ENCODE measurements around the gene CYB5R3. TPM values are rescaled to one million over a fixed set of nuclear protein-coding genes. Genes with fewer than 3 reads are reported as not detected.
"Not testable (repeated sequence)": the region's sequence is repeated elsewhere in the genome, so short reads cannot be mapped to it uniquely, and the experiment has no call there.

Gene CYB5R3
- total and polyA plus RNA-seq, 4 donors: 49.4 to 210 (median 134) TPM

DNA sequence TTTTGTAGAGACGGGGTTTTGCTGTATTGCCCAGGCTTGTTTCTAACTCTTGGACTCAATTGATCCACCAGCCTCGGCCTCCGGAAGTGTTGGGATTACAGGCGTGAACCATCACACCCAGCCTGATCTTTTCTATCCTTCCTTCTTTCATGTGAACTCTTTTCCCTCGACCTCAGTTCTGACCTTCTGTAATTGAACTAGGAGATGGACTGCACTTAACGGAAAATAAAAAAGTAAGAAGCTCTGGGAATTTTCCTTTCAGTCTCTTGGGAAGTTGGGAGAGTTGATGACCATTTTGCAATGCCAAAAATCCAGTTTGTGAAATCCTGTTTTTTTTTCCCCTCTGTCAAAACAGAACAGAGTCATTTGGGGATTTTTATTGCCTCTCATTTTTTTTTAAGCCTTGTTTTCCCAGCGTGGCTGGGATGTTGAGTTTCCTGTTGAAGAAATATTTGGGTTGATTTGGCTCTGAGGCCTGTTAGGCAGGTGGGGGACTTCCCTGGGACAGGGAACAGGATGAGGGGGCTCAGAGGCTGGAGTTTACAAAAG, 26.9 kb upstream of the CYB5R3 start:
- Histone ChIP-seq H3K4me3 (ENCODE audit: low read depth in 1 of 3, low read length in 3 of 3) (no peak overlapping the region), H3K4me1 (ENCODE audit: control insufficient read depth in 4 of 4, insufficient read depth in 4 of 4, low read length in 3 of 4) (peaks cover 3 to 8% (median 7%) of the 10 kb centered on the region in 4 donors), H3K27me3 (ENCODE audit: control insufficient read depth in 4 of 4, insufficient read depth in 4 of 4, low read length in 3 of 4) (no peaks in the 10 kb centered on the region), H3K9me3 (ENCODE audit: control insufficient read depth in 4 of 4, low read length in 3 of 4) (peaks cover 0 to 1% (median 0%) of the 10 kb centered on the region in 4 donors), H3K9ac (ENCODE audit: low read depth in 1 of 2, low read length in 2 of 2) (no peak overlapping the region), H3K27ac (ENCODE audit: low read depth in 1 of 2, low read length in 2 of 2) (peak overlapping the region; percentile 42 to 57), H3K36me3 (ENCODE audit: control insufficient read depth in 4 of 4, insufficient read depth in 3 of 4, low read depth in 1 of 4, low read length in 3 of 4) (no peaks in the 10 kb centered on the region)
- DNase-seq (ENCODE audit: low spot score): no peak
- WGBS: 55% methylated on average over 7 of the region's 7 CpGs
- TF ChIP-seq SP1 (IDR thresholded peaks at IDR 0.05) (peak; percentile 32), HNF4A (conservative IDR thresholded peaks at IDR 0.05) (no peak), RXRA (IDR thresholded peaks at IDR 0.05) (peak; percentile 29 to 37), NR2F2 (IDR thresholded peaks at IDR 0.05) (peak; percentile 92)
- TF ChIP-seq, protein P1, sequence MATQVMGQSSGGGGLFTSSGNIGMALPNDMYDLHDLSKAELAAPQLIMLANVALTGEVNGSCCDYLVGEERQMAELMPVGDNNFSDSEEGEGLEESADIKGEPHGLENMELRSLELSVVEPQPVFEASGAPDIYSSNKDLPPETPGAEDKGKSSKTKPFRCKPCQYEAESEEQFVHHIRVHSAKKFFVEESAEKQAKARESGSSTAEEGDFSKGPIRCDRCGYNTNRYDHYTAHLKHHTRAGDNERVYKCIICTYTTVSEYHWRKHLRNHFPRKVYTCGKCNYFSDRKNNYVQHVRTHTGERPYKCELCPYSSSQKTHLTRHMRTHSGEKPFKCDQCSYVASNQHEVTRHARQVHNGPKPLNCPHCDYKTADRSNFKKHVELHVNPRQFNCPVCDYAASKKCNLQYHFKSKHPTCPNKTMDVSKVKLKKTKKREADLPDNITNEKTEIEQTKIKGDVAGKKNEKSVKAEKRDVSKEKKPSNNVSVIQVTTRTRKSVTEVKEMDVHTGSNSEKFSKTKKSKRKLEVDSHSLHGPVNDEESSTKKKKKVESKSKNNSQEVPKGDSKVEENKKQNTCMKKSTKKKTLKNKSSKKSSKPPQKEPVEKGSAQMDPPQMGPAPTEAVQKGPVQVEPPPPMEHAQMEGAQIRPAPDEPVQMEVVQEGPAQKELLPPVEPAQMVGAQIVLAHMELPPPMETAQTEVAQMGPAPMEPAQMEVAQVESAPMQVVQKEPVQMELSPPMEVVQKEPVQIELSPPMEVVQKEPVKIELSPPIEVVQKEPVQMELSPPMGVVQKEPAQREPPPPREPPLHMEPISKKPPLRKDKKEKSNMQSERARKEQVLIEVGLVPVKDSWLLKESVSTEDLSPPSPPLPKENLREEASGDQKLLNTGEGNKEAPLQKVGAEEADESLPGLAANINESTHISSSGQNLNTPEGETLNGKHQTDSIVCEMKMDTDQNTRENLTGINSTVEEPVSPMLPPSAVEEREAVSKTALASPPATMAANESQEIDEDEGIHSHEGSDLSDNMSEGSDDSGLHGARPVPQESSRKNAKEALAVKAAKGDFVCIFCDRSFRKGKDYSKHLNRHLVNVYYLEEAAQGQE (IDR thresholded peaks at IDR 0.05): peak; percentile 87

DNA sequence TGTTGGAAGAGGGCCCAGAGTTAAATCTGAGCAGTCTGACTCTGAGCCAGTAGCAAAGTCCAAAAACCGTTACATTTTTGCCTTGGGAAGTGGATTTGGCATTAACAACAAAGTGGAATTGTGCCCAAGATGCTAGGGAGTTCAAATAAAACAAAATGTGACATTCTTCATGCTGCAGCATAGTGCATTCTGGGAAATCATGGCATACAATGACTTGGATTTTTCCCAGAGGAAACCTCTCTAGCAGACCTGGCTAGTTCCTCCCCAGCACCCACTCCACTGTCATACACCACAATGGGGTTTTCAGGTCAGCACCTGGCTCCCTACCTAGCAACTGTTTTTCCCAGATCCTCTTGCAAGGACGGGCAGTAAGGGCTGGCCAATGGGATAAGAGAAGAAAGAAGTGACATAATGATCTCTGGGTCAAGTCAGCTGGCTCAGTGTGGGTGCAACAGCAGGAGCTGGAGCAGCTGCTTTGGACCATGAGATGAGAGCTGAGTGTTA, 24.8 kb upstream of the CYB5R3 start:
- Histone ChIP-seq H3K36me3 (ENCODE audit: control insufficient read depth in 4 of 4, insufficient read depth in 3 of 4, low read depth in 1 of 4, low read length in 3 of 4) (no peaks in the 10 kb centered on the region), H3K9me3 (ENCODE audit: control insufficient read depth in 4 of 4, low read length in 3 of 4) (peaks cover 0 to 1% (median 0%) of the 10 kb centered on the region in 4 donors), H3K27me3 (ENCODE audit: control insufficient read depth in 4 of 4, insufficient read depth in 4 of 4, low read length in 3 of 4) (no peaks in the 10 kb centered on the region), H3K27ac (ENCODE audit: low read depth in 1 of 2, low read length in 2 of 2) (no peak overlapping the region), H3K4me1 (ENCODE audit: control insufficient read depth in 4 of 4, insufficient read depth in 4 of 4, low read length in 3 of 4) (peaks cover 3 to 8% (median 7%) of the 10 kb centered on the region in 4 donors), H3K9ac (ENCODE audit: low read depth in 1 of 2, low read length in 2 of 2) (no peak overlapping the region), H3K4me3 (ENCODE audit: low read depth in 1 of 3, low read length in 3 of 3) (no peak overlapping the region)
- 19% methylated on average over 2 of the region's 2 CpGs for WGBS
- TF ChIP-seq HNF4G (IDR thresholded peaks at IDR 0.05) (peak; percentile 59), SP1 (IDR thresholded peaks at IDR 0.05) (peak; percentile 59), HNF4A (conservative IDR thresholded peaks at IDR 0.05) (peak; percentile 65 to 83), NR2F2 (IDR thresholded peaks at IDR 0.05) (peak; percentile 44), RAD21 (IDR thresholded peaks at IDR 0.05) (peak in 1 of 2 donors; percentile 17), JUND (IDR thresholded peaks at IDR 0.05) (no peak), RXRA (IDR thresholded peaks at IDR 0.05) (peak in 1 of 2 donors; percentile 23)
- TF ChIP-seq, protein P2, sequence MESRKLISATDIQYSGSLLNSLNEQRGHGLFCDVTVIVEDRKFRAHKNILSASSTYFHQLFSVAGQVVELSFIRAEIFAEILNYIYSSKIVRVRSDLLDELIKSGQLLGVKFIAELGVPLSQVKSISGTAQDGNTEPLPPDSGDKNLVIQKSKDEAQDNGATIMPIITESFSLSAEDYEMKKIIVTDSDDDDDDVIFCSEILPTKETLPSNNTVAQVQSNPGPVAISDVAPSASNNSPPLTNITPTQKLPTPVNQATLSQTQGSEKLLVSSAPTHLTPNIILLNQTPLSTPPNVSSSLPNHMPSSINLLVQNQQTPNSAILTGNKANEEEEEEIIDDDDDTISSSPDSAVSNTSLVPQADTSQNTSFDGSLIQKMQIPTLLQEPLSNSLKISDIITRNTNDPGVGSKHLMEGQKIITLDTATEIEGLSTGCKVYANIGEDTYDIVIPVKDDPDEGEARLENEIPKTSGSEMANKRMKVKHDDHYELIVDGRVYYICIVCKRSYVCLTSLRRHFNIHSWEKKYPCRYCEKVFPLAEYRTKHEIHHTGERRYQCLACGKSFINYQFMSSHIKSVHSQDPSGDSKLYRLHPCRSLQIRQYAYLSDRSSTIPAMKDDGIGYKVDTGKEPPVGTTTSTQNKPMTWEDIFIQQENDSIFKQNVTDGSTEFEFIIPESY (IDR thresholded peaks at IDR 0.05): no peak
- no peak for DNase-seq (ENCODE audit: low spot score)

DNA sequence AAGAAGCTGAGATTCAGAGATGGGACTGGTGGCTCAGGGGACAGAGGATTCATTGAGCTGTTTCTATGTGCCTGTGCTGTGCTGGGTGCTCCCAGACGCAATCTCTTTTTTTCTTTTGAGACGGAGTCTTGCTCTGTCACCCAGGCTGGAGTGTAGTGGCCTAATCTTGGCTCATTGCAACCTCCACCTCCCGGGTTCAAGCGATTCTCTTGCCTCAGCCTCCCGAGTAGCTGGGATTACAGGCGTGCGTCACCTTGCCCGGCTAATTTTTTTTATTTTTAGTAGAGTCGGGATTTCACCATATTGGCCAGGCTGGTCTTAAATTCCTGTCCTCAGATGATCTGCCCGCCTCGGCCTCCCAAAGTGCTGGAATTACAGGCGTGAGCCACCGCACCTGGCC, 23.9 kb upstream of the CYB5R3 start:
- not testable (repeated sequence) for H3K4me1 ChIP-seq (ENCODE audit: control insufficient read depth in 4 of 4, insufficient read depth in 4 of 4, low read length in 3 of 4); H3K9ac ChIP-seq (ENCODE audit: low read depth in 1 of 2, low read length in 2 of 2); H3K4me3 ChIP-seq (ENCODE audit: low read depth in 1 of 3, low read length in 3 of 3); H3K36me3 ChIP-seq (ENCODE audit: control insufficient read depth in 4 of 4, insufficient read depth in 3 of 4, low read depth in 1 of 4, low read length in 3 of 4); H3K9me3 ChIP-seq (ENCODE audit: control insufficient read depth in 4 of 4, low read length in 3 of 4); H3K27ac ChIP-seq (ENCODE audit: low read depth in 1 of 2, low read length in 2 of 2); H3K27me3 ChIP-seq (ENCODE audit: control insufficient read depth in 4 of 4, insufficient read depth in 4 of 4, low read length in 3 of 4); DNase-seq (ENCODE audit: low spot score)
- WGBS: 96% methylated on average over 13 of the region's 13 CpGs

Data from liver (tissue), 9 donors.